ENCODE measurements around the gene OTOGL.

Gene OTOGL

GRCh38 chr12:80262771-80263170, 163.4 kb downstream of the OTOGL start:
- TF ChIP-seq TEAD4 (IDR thresholded peaks at IDR 0.05) (no peak), TCF12 (IDR thresholded peaks at IDR 0.05; ENCODE audit: low read depth) (no peak), YY1 (IDR thresholded peaks at IDR 0.05; ENCODE audit: low read depth) (no peak), EP300 (IDR thresholded peaks at IDR 0.05; ENCODE audit: borderline replicate concordance) (no peak)

- TF ChIP-seq USF1 (IDR thresholded peaks at IDR 0.05) (no peak), TCF12 (IDR thresholded peaks at IDR 0.05; ENCODE audit: low read depth) (no peak), TEAD4 (IDR thresholded peaks at IDR 0.05) (no peak), EP300 (IDR thresholded peaks at IDR 0.05; ENCODE audit: borderline replicate concordance) (no peak), RAD21 (IDR thresholded peaks at IDR 0.05; ENCODE audit: low read depth) (no peak)
These were observed 165.0 kb downstream of the OTOGL start for GRCh38 chr12:80264386-80264785.

GRCh38 chr12:80264891-80265290, 165.6 kb downstream of the OTOGL start:
- no peak for TF ChIP-seq TAF1 (IDR thresholded peaks at IDR 0.05; ENCODE audit: low read depth)
- no peak for TF ChIP-seq CEBPB (IDR thresholded peaks at IDR 0.05)

- TF ChIP-seq RAD21 (IDR thresholded peaks at IDR 0.05; ENCODE audit: low read depth) (no peak), TEAD4 (IDR thresholded peaks at IDR 0.05) (peak; percentile 55; the same call in 1 of the 2 replicates)
These were observed 169.8 kb downstream of the OTOGL start for GRCh38 chr12:80268924-80269749.

GRCh38 chr12:80269803-80270552, 170.6 kb downstream of the OTOGL start:
- TF ChIP-seq EP300 (IDR thresholded peaks at IDR 0.05; ENCODE audit: borderline replicate concordance): no peak
- peak; percentile 75 for TF ChIP-seq RAD21 (IDR thresholded peaks at IDR 0.05; ENCODE audit: low read depth)
- peak; percentile 14; the same call in 1 of the 2 replicates for TF ChIP-seq NFIC (IDR thresholded peaks at IDR 0.05)

- TF ChIP-seq TAF1 (IDR thresholded peaks at IDR 0.05; ENCODE audit: low read depth) (no peak), YY1 (IDR thresholded peaks at IDR 0.05; ENCODE audit: low read depth) (no peak)
These were observed 172.4 kb downstream of the OTOGL start for GRCh38 chr12:80271780-80272179.

GRCh38 chr12:80272387-80272915, 173.1 kb downstream of the OTOGL start:
- TF ChIP-seq FOXM1 (IDR thresholded peaks at IDR 0.05; ENCODE audit: borderline replicate concordance, low read depth): no peak
- TF ChIP-seq NFIC (IDR thresholded peaks at IDR 0.05): no peak
- no peak for TF ChIP-seq REST (IDR thresholded peaks at IDR 0.05; ENCODE audit: low read depth)
- TF ChIP-seq USF1 (IDR thresholded peaks at IDR 0.05): no peak
- TF ChIP-seq TAF1 (IDR thresholded peaks at IDR 0.05; ENCODE audit: low read depth): no peak
- no peak for TF ChIP-seq EGR1 (IDR thresholded peaks at IDR 0.05)
- no peak for TF ChIP-seq YY1 (IDR thresholded peaks at IDR 0.05; ENCODE audit: low read depth)
- no peak for TF ChIP-seq ZBTB7A (IDR thresholded peaks at IDR 0.05; ENCODE audit: low read depth)
- TF ChIP-seq TEAD4 (IDR thresholded peaks at IDR 0.05): no peak
- no peak for TF ChIP-seq CREB1 (IDR thresholded peaks at IDR 0.05; ENCODE audit: low read depth)
- no peak for TF ChIP-seq MAX (IDR thresholded peaks at IDR 0.05)
- TF ChIP-seq TCF12 (IDR thresholded peaks at IDR 0.05; ENCODE audit: low read depth): no peak
- no peak for TF ChIP-seq CEBPB (IDR thresholded peaks at IDR 0.05)
- TF ChIP-seq RAD21 (IDR thresholded peaks at IDR 0.05; ENCODE audit: low read depth): no peak

- TF ChIP-seq MAX (IDR thresholded peaks at IDR 0.05): no peak
- TF ChIP-seq TEAD4 (IDR thresholded peaks at IDR 0.05): no peak
- no peak for TF ChIP-seq ZBTB7A (IDR thresholded peaks at IDR 0.05; ENCODE audit: low read depth)
- TF ChIP-seq TCF12 (IDR thresholded peaks at IDR 0.05; ENCODE audit: low read depth): no peak
- TF ChIP-seq YY1 (IDR thresholded peaks at IDR 0.05; ENCODE audit: low read depth): no peak
- no peak for TF ChIP-seq EGR1 (IDR thresholded peaks at IDR 0.05)
- no peak for TF ChIP-seq RAD21 (IDR thresholded peaks at IDR 0.05; ENCODE audit: low read depth)
- no peak for TF ChIP-seq REST (IDR thresholded peaks at IDR 0.05; ENCODE audit: low read depth)
- TF ChIP-seq CEBPB (IDR thresholded peaks at IDR 0.05): no peak
- no peak for TF ChIP-seq NFIC (IDR thresholded peaks at IDR 0.05)
- no peak for TF ChIP-seq USF1 (IDR thresholded peaks at IDR 0.05)
- no peak for TF ChIP-seq TAF1 (IDR thresholded peaks at IDR 0.05; ENCODE audit: low read depth)
- TF ChIP-seq CREB1 (IDR thresholded peaks at IDR 0.05; ENCODE audit: low read depth): no peak
- TF ChIP-seq EP300 (IDR thresholded peaks at IDR 0.05; ENCODE audit: borderline replicate concordance): no peak
- TF ChIP-seq FOXM1 (IDR thresholded peaks at IDR 0.05; ENCODE audit: borderline replicate concordance, low read depth): no peak
These were observed 173.8 kb downstream of the OTOGL start for GRCh38 chr12:80273144-80273543.
